Keratinocyte (primary cell): ENCODE results near the gene PRSS53.

Experiments
- CTCF ChIP-seq, 3 experiments: IDR thresholded peaks in 1 of 3; conservative IDR thresholded peaks in 1 of 3; optimal IDR thresholded peaks in 1 of 3; 2 replicates in 2 of 3; 3 replicates in 1 of 3; pipeline versions ENCODE3 to v1.5.1; 2011; ENCODE audit warnings: low read length in 3 of 3, mild to moderate bottlenecking in 3 of 3, moderate library complexity in 2 of 3, control low read depth in 1 of 3, inconsistent platforms in 1 of 3; ENCODE audit not compliant: insufficient read depth in 2 of 3; ENCODE audit errors: extremely low read depth in 1 of 3
- EZH2 ChIP-seq: IDR thresholded peaks from one replicate; pipeline ENCODE4 v1.6.1; 2012; ENCODE audit warnings: inconsistent platforms, mild to moderate bottlenecking, low read length, moderate library complexity

- TF ChIP-seq EZH2 (no peak), CTCF (optimal IDR thresholded peaks at IDR 0.05 in 1 of 3, IDR thresholded peaks at IDR 0.05 in 1 of 3, conservative IDR thresholded peaks at IDR 0.05 in 1 of 3; ENCODE audit: extremely low read depth in 1 of 3, insufficient read depth in 2 of 3, low read length in 3 of 3) (no peak)
These were observed 44.3 kb upstream of the PRSS53 start for GRCh38 chr16:31133046-31133501.
